Loucy (cell line): ENCODE data around the gene REV1.
"Not testable (repeated sequence)": the region's sequence is repeated elsewhere in the genome, so short reads cannot be mapped to it uniquely, and the experiment has no call there.

Experiments used
- H2AFZ ChIP-seq: fragments of 200-600 bp; sonication (generic); 2 replicates; pipeline ENCODE4 v1.6.0; 2016; ENCODE audit warnings: antibody characterized with exemption, mild to moderate bottlenecking, low read length, moderate library complexity
- H3F3A ChIP-seq: fragments of 200-600 bp; 2 replicates; pipeline ENCODE4 v1.6.0; 2016; ENCODE audit warnings: antibody characterized with exemption, low read depth, mild to moderate bottlenecking
- H3K27me3 ChIP-seq: fragments of 200-600 bp; sonication (generic); 2 replicates; pipeline ENCODE4 v1.6.1; 2014; ENCODE audit warnings: low read length, mild to moderate bottlenecking; ENCODE audit not compliant: insufficient read depth, poor library complexity, severe bottlenecking
- H3K36me3 ChIP-seq: fragments of 200-600 bp; sonication (generic); 2 replicates; pipeline ENCODE4 v1.6.1; 2016; ENCODE audit warnings: low read length; ENCODE audit not compliant: insufficient read depth
- H3K4me1 ChIP-seq: fragments of 200-600 bp; sonication (generic); 2 replicates; pipeline ENCODE4 v1.5.1; 2014; ENCODE audit warnings: low read length, mild to moderate bottlenecking; ENCODE audit not compliant: insufficient read depth, poor library complexity, severe bottlenecking
- H3K4me2 ChIP-seq: fragments of 200-600 bp; sonication (generic); 2 replicates; pipeline ENCODE4 v1.6.0; 2014; ENCODE audit warnings: antibody characterized with exemption, low read length, low read depth, mild to moderate bottlenecking; ENCODE audit not compliant: poor library complexity, severe bottlenecking
- H3K4me3 ChIP-seq: fragments of 200-600 bp; sonication (generic); 2 replicates; pipeline ENCODE4 v1.5.1; 2014; ENCODE audit warnings: low read length, mild to moderate bottlenecking, mixed read lengths; ENCODE audit not compliant: poor library complexity, severe bottlenecking
- H3K79me2 ChIP-seq: fragments of 200-600 bp; sonication (generic); 2 replicates; pipeline ENCODE4 v1.6.1; 2014; ENCODE audit warnings: low read length; ENCODE audit not compliant: insufficient read depth
- H3K9ac ChIP-seq: fragments of 200-600 bp; sonication (generic); 2 replicates; pipeline ENCODE4 v1.6.0; 2014; ENCODE audit warnings: mild to moderate bottlenecking, low read depth, low read length, moderate library complexity; ENCODE audit not compliant: poor library complexity, severe bottlenecking
- H3K9me2 ChIP-seq: fragments of 200-600 bp; sonication (generic); replicated peaks from 2 replicates; pipeline ENCODE4 v1.6.1; 2016; ENCODE audit warnings: low read depth, low read length, mixed read lengths
- H3K9me3 ChIP-seq: fragments of 200-600 bp; sonication (generic); 2 replicates; pipeline ENCODE4 v1.6.1; 2014; ENCODE audit warnings: mild to moderate bottlenecking, antibody characterized with exemption, low read length, low read depth; ENCODE audit not compliant: insufficient read depth
- H4K20me1 ChIP-seq: fragments of 200-600 bp; sonication (generic); 2 replicates; pipeline ENCODE4 v1.6.0; 2014; ENCODE audit warnings: antibody characterized with exemption, low read length, mild to moderate bottlenecking; ENCODE audit not compliant: insufficient read depth, poor library complexity, severe bottlenecking
- EZH2phosphoT487 ChIP-seq: fragments of 200-600 bp; IDR thresholded peaks from 2 replicates; pipeline ENCODE4 v1.6.1; 2018; ENCODE audit warnings: antibody characterized with exemption, mild to moderate bottlenecking, moderate library complexity, borderline replicate concordance
- TF ChIP-seq, protein P1 (sequence below): fragments of 200-600 bp; sonication (generic); conservative IDR thresholded peaks from 2 replicates; pipeline ENCODE4 v1.5.1; 2014; ENCODE audit warnings: mild to moderate bottlenecking, antibody characterized with exemption, low read length

Gene REV1

DNA sequence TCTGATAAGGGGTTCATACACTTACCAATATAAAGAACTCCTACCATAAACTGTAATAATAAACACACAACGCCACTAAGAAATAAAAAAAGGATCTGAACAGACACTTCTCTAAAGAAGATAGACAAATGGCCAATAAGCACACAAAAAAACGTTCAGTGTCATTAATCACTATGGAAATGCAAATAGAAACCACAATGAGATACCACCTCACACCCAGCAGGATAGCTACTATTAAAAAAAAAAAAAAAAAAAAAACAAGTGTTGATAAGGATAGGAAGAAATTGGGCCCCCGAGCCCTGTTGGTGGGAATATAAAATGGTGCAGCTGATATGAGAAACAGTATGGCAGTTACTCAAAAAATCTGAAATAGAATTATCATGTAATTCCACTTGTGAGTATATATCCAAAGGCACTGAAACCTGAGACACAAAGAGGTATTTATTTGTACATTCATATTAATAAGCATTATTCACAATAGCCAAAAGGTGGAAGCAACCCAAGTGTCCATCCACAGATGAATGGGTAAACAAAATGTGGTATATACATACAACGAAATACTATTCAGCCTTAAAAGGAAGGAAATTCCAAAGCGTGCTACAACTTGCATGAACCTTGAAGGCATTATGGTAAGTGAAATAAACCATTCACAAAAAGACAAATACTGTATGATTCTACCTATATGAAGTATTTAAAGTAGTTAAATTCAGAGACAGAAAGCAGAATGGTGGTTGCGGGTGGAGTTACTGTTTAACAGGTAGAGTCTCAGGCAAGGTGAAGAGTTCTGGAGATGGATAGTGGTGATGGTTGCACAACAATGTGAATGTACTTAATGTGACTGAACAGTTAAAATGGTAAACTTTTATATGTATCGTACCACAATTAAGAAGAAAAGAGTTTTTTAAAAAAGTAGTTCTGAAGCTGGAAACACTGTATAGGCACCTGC lies 17.9 kb downstream of the REV1 start:
- H3K4me2 ChIP-seq = no peak overlapping the region
- H3K9me2 ChIP-seq = no peaks in the 10 kb centered on the region
- H3K9me3 ChIP-seq = no peaks in the 10 kb centered on the region
- TF ChIP-seq, protein P1, sequence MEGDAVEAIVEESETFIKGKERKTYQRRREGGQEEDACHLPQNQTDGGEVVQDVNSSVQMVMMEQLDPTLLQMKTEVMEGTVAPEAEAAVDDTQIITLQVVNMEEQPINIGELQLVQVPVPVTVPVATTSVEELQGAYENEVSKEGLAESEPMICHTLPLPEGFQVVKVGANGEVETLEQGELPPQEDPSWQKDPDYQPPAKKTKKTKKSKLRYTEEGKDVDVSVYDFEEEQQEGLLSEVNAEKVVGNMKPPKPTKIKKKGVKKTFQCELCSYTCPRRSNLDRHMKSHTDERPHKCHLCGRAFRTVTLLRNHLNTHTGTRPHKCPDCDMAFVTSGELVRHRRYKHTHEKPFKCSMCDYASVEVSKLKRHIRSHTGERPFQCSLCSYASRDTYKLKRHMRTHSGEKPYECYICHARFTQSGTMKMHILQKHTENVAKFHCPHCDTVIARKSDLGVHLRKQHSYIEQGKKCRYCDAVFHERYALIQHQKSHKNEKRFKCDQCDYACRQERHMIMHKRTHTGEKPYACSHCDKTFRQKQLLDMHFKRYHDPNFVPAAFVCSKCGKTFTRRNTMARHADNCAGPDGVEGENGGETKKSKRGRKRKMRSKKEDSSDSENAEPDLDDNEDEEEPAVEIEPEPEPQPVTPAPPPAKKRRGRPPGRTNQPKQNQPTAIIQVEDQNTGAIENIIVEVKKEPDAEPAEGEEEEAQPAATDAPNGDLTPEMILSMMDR = no peak
- TF ChIP-seq EZH2phosphoT487 = no peak
- H3K4me3 ChIP-seq = no peak overlapping the region
- H3K79me2 ChIP-seq = peaks cover 99% of the 10 kb centered on the region
- H3F3A ChIP-seq = no peaks in the 10 kb centered on the region
- peaks cover 9% of the 10 kb centered on the region for H3K4me1 ChIP-seq
- H3K9ac ChIP-seq = no peak overlapping the region
- H3K36me3 ChIP-seq = no peaks in the 10 kb centered on the region
- peaks cover 58% of the 10 kb centered on the region for H4K20me1 ChIP-seq
- no peaks in the 10 kb centered on the region for H3K27me3 ChIP-seq
- no peak overlapping the region for H2AFZ ChIP-seq

- Histone ChIP-seq H3K9ac (no peak overlapping the region), H3K79me2 (peaks cover 99% of the 10 kb centered on the region), H3K4me3 (no peak overlapping the region), H2AFZ (no peak overlapping the region), H3K9me3 (no peaks in the 10 kb centered on the region), H3K4me2 (no peak overlapping the region), H3K4me1 (peaks cover 9% of the 10 kb centered on the region), H3F3A (no peaks in the 10 kb centered on the region), H4K20me1 (peaks cover 55% of the 10 kb centered on the region), H3K36me3 (no peaks in the 10 kb centered on the region), H3K27me3 (no peaks in the 10 kb centered on the region), H3K9me2 (no peaks in the 10 kb centered on the region)
- no peak for TF ChIP-seq EZH2phosphoT487
- TF ChIP-seq, protein P1 = no peak
Measured at GRCh38 chr2:99470957-99471356, 18.9 kb downstream of the REV1 start.

DNA sequence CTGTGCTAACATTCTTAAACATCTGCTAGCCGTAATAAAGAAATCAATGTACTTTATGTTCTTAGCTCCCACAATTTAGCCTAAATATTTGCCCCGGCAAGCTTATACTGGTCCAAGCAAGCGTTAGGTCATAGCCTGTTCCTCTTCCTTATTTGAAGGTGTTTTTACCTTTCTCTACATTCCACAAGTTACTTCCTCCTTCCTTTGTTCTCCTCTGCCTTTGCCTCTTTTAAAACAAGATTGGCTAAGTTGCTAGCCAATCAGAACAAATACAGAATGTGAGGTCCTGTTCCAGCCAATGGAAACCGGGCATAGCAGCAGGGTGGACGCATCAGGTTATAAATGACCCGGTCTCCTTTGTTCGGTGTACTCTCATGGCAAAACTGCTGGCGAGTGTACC lies 19.4 kb downstream of the REV1 start:
- not testable (repeated sequence) for H3K27me3 ChIP-seq, H3K9ac ChIP-seq, H3K4me1 ChIP-seq, H3F3A ChIP-seq, H3K4me3 ChIP-seq, H3K9me3 ChIP-seq, H2AFZ ChIP-seq, H3K4me2 ChIP-seq, H3K36me3 ChIP-seq, H3K9me2 ChIP-seq
- Histone ChIP-seq H3K79me2 (peaks cover 95% of the 10 kb centered on the region), H4K20me1 (peaks cover 52% of the 10 kb centered on the region)
